8988T (cell line): Measurements from ENCODE around the gene PTPRE.

Experiments
- DNase-seq: peaks from one replicate; pipeline ENCODE4 v3.0.0; 2011

Gene PTPRE

GRCh38 chr10:128063736-128064107 lies 156.8 kb downstream of the PTPRE start:
- DNase-seq, result no peak

- no peak for DNase-seq
Observed at GRCh38 chr10:128064108-128064969, 157.4 kb downstream of the PTPRE start.

- no peak for DNase-seq
Observed at GRCh38 chr10:128064970-128065580, 158.2 kb downstream of the PTPRE start.

- DNase-seq, result no peak
Observed at GRCh38 chr10:128065881-128066534, 159.1 kb downstream of the PTPRE start.

- DNase-seq, result no peak
Observed at GRCh38 chr10:128066870-128067382, 160.0 kb downstream of the PTPRE start.

GRCh38 chr10:128067691-128068397 lies 160.9 kb downstream of the PTPRE start:
- DNase-seq, result no peak

- no peak for DNase-seq
Observed at GRCh38 chr10:128068398-128069285, 161.7 kb downstream of the PTPRE start.

- DNase-seq, result peak; percentile 61
Observed at GRCh38 chr10:128069351-128070051, 162.6 kb downstream of the PTPRE start.

GRCh38 chr10:128070161-128070560 lies 163.3 kb downstream of the PTPRE start:
- DNase-seq, result no peak

GRCh38 chr10:128070721-128071416 lies 164.0 kb downstream of the PTPRE start:
- DNase-seq, result no peak

- no peak for DNase-seq
Observed at GRCh38 chr10:128071417-128071782, 164.5 kb downstream of the PTPRE start.

GRCh38 chr10:128072046-128072445 lies 165.1 kb downstream of the PTPRE start:
- DNase-seq, result no peak

GRCh38 chr10:128072941-128073645 lies 166.2 kb downstream of the PTPRE start:
- no peak for DNase-seq

GRCh38 chr10:128073890-128074289 lies 167.0 kb downstream of the PTPRE start:
- DNase-seq, result no peak

- DNase-seq, result no peak
Observed at GRCh38 chr10:128074589-128074988, 167.7 kb downstream of the PTPRE start.

GRCh38 chr10:128077155-128077875 lies 170.4 kb downstream of the PTPRE start:
- DNase-seq, result no peak

GRCh38 chr10:128078136-128078969 lies 171.4 kb downstream of the PTPRE start:
- DNase-seq, result peak; percentile 58

GRCh38 chr10:128080231-128080630 lies 173.3 kb downstream of the PTPRE start:
- DNase-seq, result no peak
